Measurements from ENCODE around the gene SMIM41.

Gene SMIM41

DNA sequence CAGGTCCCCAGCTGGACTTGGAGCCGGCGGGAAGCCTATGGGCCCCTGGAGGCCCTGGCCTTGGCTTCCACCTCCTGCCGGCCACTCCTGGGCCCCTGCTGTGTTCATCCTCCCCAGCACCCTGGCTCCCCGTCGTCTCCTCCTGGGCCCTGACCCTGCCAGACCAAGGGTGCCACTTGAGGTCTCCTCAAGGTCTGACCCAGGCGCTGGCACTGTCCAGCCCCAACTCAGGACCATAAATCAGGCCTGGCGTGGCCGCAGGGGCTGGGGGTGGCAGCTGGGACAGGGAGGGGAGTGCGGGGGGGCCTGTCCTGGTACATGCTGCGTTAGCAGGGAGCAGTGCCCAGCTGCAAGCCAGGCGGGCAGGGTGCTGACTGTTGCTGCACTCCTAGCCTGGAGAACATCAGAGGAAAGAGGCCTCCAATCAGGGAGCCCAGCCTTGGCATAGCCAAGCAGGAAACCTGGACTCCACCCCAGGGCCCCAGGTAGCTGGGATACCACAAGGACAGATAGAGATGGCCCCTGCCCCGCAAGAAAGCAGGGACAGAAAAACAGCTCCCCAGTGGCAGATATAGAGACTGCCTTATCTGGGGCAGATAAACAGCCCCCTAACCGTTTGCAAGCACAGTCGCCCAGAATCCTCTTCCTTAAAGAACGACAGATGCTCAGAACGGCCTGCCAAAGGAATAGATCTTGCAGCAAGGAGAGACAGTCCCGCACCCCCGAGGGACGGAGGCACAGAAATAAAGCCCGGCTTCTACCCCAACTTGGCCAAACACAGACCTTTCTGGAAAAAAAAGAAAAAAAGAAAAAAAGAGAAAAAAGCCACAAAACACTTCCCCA is 16.2 kb upstream of the SMIM41 start:
- DNase-seq (ENCODE audit: low spot score), result no peak

DNA sequence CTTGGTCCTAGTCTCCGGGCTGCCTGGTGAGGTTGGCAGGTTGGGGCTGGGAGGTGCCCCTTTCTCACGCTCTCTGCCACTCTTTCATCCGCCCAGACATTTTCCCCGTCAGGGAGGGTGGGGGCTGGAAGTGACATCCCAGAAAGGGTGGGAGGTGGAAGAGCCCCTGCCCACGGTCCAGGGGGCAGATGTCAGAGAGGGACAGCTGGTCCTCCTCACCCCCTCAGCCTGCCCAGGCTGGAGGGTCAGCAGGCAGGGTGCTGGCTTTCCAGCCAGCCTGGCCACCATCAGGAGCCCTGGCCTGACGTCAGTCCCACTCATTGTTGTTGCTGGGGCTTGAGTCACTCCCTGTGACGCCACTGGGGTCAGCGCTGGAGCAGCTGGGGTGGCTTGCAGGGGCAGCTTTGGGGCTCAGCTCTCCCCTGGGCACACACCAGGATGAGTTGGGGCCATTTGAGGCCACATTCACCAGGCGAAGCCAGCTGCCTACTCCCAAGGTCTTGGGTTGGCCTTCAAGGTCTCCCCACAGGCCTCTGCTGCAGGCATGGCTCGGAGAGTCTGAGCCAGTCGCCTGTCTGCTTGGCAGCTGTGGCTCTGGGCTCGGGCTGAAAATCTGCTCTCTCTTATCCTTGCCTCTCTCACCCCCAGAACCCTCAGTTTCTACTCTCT is 15.4 kb upstream of the SMIM41 start:
- no peak for DNase-seq (ENCODE audit: low spot score)

GRCh38 chr12:52066346-52067080 is 13.0 kb upstream of the SMIM41 start:
- DNase-seq (ENCODE audit: low spot score), result no peak

DNA sequence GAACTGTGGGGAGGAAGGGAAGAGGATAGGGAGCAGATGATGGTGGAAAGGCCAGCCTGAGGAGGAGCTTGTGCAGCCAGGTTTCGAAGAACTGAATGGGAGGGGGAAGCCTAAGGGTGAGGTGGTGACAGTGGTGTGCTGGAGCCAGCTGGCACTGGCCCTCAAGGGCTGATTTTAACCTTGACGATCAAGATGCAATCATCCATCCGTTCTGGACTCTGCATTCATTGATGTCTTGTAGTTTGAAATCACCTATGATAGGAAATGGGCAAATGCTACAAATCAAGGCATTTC is 12.5 kb upstream of the SMIM41 start:
- no peak for DNase-seq (ENCODE audit: low spot score)

DNA sequence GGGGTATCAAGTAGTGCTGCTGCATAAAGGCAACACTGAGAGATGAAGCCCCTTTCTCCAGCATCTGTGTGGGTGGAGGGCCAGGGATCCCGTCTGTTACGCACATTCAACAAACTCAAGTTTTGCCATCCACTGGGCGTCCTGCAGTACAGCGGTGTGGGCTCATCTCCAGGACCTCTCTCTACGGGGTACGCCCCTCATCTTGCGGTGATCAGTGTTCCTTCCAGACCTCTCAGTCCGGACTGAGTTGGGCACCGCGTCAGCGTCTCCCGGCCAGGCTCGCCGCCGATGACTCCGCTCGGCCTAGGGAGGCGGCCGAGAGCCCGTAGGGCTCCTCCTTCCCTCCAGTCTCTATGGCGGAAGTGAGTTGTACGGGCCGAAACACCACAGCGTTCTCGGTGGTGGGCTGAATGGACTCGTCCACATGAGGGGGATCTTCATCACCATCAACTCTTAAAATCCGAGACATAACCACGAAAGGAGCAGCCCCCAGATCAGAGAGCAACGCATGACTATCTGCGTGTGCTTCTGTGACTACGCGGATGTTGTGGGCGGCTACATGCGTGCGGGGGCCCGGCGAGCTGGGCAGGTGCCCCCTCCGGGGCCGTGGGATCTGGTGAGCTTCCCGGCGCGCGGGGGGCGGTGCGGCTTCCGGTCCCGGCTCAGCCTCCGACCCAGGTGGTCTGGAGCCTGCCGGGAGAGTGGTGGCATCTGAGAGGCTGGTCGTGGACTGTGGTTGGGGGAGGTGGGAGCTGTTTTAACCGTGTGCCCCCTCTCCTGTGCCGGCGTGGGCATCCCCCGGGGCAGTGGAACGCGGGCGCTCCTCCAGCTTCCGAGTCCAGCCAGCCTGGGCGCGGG is 9.9 kb upstream of the SMIM41 start, which contains the start of gene ATG101:
Gene ATG101, plus strand, starts transcription at position 652 of the 858 bp plus-strand sequence. CDS start 3,673 bp downstream, outside the sequence.
- peak; percentile 96 for DNase-seq (ENCODE audit: low spot score)

DNA sequence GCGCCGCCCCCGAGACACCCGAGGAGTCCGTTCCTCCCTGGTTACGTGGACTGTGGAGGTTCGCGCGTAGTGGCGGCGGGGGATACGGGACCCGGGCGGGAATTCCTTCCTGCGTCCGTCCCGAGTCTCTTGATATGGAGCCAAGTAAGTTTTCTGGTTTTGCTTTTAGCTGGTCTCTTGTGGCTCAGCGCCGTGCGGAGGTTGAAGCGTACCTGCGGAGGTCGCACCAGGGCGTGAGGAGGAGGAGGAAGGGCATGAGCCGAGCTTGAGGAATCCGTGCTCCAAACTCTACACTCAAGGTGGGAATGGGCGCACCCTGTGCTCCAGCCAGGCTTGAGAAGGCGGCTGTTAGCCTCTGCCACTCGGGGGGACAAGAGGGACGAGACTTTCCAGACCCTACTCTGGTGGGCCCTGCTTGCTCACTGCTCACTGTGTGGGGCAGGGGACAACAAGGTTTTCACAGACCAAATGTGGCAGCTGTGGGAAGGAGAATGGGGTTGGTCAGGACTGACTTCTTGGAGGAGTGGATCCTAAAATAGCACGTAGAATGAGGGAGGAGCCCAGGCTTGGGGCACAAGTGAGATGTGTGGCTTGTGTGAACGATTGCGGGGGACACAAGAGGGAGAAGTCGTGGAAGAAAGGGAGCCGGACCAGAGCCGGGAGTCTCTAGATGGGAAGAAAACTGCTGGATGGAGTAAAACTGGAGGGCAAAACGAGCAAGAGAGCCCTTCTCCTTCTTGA is 9.1 kb upstream of the SMIM41 start:
- DNase-seq (ENCODE audit: low spot score), result no peak

DNA sequence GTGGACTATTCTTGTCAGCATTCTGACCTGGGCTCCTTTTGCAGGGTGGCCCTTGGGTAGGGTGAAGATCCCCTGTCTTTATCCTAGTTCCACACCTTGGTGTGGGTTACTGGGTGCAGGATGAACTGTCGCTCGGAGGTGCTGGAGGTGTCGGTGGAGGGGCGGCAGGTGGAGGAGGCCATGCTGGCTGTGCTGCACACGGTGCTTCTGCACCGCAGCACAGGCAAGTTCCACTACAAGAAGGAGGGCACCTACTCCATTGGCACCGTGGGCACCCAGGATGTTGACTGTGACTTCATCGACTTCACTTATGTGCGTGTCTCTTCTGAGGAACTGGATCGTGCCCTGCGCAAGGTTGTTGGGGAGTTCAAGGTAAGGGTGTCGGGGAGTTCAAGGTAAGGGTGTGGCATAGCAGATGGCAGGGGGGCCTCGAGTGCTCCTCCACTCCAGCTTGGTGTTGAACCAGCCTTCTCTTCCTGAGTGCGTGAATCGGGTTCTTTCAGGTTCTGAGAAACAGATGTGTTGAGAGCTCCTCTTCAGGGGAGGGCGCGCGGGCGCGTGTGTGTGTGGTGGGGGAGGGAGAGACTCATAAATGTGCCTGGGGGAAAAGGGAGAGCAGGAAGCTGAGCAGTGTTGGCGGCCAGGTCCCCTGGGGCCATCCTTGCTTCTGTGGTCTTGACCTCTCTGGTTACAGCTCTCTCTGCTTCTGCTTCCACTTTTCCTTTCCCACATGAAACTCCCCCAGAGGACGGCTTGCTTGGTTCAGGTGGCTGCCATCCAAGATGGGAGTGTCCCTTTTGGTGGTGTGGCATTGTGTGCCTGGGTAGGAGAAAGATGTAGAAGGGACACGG is 5.7 kb upstream of the SMIM41 start:
- DNase-seq (ENCODE audit: low spot score), result no peak

DNA sequence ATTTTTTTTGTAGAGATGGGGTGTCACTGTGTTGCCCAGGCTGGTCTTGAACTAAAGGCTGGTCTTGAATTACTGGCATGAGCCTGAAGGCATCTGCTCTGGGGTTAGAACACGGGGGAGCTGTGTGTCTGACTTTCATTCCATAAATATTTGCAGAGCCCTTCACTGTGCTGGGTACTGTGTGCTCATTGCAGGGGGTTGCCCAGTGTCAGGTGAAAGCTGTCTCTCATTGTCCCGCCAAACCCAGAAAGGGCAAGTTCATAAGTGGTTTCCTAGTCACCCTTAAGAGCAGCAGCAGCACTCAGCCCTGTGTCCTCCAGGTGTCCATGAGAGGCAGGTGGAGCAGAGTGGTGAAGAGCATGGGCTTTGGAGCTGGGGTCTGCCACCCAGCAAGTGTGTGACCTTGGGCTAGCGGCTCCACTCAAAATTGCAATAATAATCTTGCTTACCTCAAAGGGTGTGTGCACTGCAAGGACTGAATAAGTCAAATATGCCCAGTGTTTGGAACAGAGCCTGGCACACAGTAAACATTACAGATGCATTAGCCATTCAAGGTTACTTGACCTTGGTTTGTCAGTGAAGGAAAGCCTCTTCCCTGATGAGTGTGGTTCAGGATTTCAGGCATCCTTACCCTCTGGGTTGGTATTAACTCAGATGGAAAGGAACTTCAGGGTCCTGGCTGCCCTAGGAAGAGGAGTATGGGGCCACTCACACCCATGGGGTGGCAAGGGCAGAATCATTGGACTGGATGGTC is 4.4 kb upstream of the SMIM41 start:
- DNase-seq (ENCODE audit: low spot score), result no peak

DNA sequence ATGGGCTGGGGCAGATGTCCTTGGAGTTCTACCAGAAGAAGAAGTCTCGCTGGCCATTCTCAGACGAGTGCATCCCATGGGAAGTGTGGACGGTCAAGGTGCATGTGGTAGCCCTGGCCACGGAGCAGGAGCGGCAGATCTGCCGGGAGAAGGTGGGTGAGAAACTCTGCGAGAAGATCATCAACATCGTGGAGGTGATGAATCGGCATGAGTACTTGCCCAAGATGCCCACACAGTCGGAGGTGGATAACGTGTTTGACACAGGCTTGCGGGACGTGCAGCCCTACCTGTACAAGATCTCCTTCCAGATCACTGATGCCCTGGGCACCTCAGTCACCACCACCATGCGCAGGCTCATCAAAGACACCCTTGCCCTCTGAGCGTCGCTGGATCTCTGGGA is 2.7 kb upstream of the SMIM41 start:
- no peak for DNase-seq (ENCODE audit: low spot score)

GRCh38 chr12:52078276-52078675 is 1.2 kb upstream of the SMIM41 start:
- no peak for DNase-seq (ENCODE audit: low spot score)

- no peak for DNase-seq (ENCODE audit: low spot score)
Observed at GRCh38 chr12:52080403-52081251, 1.1 kb downstream of the SMIM41 start.

GRCh38 chr12:52081263-52081733 is 1.8 kb downstream of the SMIM41 start:
- no peak for DNase-seq (ENCODE audit: low spot score)

GRCh38 chr12:52082026-52082668 is 2.6 kb downstream of the SMIM41 start:
- DNase-seq (ENCODE audit: low spot score), result no peak

DNA sequence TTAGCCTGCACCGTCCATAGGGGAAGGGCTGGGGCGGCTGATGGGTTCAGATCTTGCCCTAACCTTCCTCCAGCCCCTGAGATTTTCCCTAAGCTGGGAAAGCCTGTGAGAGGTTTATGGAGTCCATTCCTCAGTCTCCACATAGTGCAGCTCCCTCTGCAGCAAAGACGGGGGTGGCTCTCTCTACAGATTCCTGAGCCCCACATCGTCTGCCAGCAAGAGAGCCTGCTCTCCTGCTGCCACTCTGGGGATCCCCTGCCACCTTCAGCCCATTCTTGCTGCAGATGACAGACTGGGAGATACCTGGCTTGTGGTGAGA is 3.1 kb downstream of the SMIM41 start:
- DNase-seq (ENCODE audit: low spot score), result no peak

GRCh38 chr12:52082988-52083637 is 3.6 kb downstream of the SMIM41 start:
- DNase-seq (ENCODE audit: low spot score), result peak; percentile 76

DNA sequence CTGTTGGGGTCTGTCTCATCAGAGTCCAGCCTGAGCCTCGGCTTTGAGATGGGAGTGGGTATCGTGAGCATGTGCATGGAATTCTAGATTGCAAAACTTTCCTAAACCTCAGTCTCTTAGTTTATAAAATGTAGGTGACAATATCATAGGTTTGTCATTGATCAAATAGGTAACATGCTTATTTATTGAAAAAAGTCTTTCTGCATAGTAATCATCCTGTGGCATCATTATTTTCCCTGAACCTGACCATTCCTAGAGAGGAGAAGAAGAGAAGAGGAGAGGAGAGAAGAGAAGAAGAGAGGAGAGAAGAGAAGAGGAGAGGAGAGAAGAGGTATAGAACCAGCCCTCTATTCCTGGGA is 4.1 kb downstream of the SMIM41 start:
- DNase-seq (ENCODE audit: low spot score), result no peak

DNA sequence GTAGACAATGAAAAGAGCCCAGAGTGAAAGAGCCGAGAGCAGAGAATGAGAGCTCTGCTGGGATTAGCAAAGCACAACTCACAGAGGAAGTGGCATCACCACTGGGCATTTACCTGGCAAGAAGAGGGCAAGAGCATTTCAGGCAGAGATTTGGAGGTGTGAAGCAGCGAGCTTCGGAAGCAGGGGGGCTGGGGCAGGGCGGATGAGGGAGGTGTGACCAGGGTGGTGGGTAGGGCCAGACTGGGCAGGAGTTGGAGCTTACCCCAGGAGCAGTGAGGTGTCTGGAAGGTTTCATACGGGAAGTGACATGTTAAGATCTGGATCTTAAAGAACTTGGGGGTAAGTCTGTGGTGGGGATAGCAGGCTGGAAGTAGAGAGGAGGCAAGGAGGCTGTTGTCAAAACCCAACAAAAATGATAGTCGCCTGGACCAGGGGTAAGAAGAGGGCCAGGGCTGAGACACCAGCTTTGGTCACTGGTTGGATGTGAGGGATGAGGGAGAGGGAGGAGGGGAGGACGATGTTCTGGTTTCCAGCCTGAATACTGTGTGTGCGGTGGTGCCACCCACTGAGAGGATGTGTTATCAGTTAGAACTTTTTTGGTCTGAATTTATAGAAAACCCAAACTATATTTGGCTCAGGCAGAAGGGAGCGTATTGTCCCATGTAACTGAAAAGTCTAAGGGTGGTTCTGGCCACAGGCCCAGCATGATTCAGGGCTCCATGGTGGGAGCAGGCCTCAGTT is 5.2 kb downstream of the SMIM41 start:
- DNase-seq (ENCODE audit: low spot score), result no peak
